ENCODE results near the gene CCZ1B.
"Not testable (repeated sequence)": the region's sequence is repeated elsewhere in the genome, so short reads cannot be mapped to it uniquely, and the experiment has no call there.

CCZ1B gene

GRCh38 chr7:6825236-6826125 is 594 bp downstream of the CCZ1B start:
- H3K4me3 ChIP-seq (ENCODE audit: low read depth in 1 of 2, low read length in 1 of 2), result peak overlapping the region; percentile 67 to 68
- not testable (repeated sequence) for H3K4me1 ChIP-seq (ENCODE audit: control insufficient read depth in 1 of 2, insufficient read depth in 1 of 2, low read depth in 1 of 2, low read length in 1 of 2); H3K9me3 ChIP-seq; H3K27ac ChIP-seq
- peaks cover 32% of the 10 kb centered on the region for H3K27me3 ChIP-seq
- H3K36me3 ChIP-seq, result peaks cover 32% of the 10 kb centered on the region

- not testable (repeated sequence) for H3K27ac ChIP-seq; H3K4me1 ChIP-seq (ENCODE audit: control insufficient read depth in 1 of 2, insufficient read depth in 1 of 2, low read depth in 1 of 2, low read length in 1 of 2); H3K9me3 ChIP-seq; H3K4me3 ChIP-seq (ENCODE audit: low read depth in 1 of 2, low read length in 1 of 2); H3K27me3 ChIP-seq
- H3K36me3 ChIP-seq, result peaks cover 66% of the 10 kb centered on the region
These were observed 4.5 kb downstream of the CCZ1B start for GRCh38 chr7:6821622-6822021.

GRCh38 chr7:6815470-6815869 is 10.6 kb downstream of the CCZ1B start:
- not testable (repeated sequence) for H3K27me3 ChIP-seq; H3K4me1 ChIP-seq (ENCODE audit: control insufficient read depth in 1 of 2, insufficient read depth in 1 of 2, low read depth in 1 of 2, low read length in 1 of 2); H3K4me3 ChIP-seq (ENCODE audit: low read depth in 1 of 2, low read length in 1 of 2); H3K27ac ChIP-seq; H3K9me3 ChIP-seq
- peaks cover 86% of the 10 kb centered on the region for H3K36me3 ChIP-seq

- not testable (repeated sequence) for H3K9me3 ChIP-seq, H3K27ac ChIP-seq
- H3K36me3 ChIP-seq, result peaks cover 78% of the 10 kb centered on the region
These were observed 13.1 kb downstream of the CCZ1B start for GRCh38 chr7:6813011-6813410.

GRCh38 chr7:6807959-6808358 is 18.1 kb downstream of the CCZ1B start:
- H3K27me3 ChIP-seq; H3K4me1 ChIP-seq (ENCODE audit: control insufficient read depth in 1 of 2, insufficient read depth in 1 of 2, low read depth in 1 of 2, low read length in 1 of 2); H3K27ac ChIP-seq: not testable (repeated sequence)

More at GRCh38 chr7:6813011-6813410, 13.1 kb downstream of the CCZ1B start:
- H3K4me3 ChIP-seq (ENCODE audit: low read depth in 1 of 2, low read length in 1 of 2); H3K4me1 ChIP-seq (ENCODE audit: control insufficient read depth in 1 of 2, insufficient read depth in 1 of 2, low read depth in 1 of 2, low read length in 1 of 2); H3K27me3 ChIP-seq: not testable (repeated sequence)

GRCh38 chr7:6807393-6807918 is 18.6 kb downstream of the CCZ1B start:
- peaks cover 36% of the 10 kb centered on the region for H3K36me3 ChIP-seq
- H3K4me1 ChIP-seq (ENCODE audit: control insufficient read depth in 1 of 2, insufficient read depth in 1 of 2, low read depth in 1 of 2, low read length in 1 of 2); H3K27ac ChIP-seq; H3K27me3 ChIP-seq; H3K4me3 ChIP-seq (ENCODE audit: low read depth in 1 of 2, low read length in 1 of 2); H3K9me3 ChIP-seq: not testable (repeated sequence)

More at GRCh38 chr7:6807959-6808358, 18.1 kb downstream of the CCZ1B start:
- H3K36me3 ChIP-seq, result peaks cover 39% of the 10 kb centered on the region
- H3K9me3 ChIP-seq; H3K4me3 ChIP-seq (ENCODE audit: low read depth in 1 of 2, low read length in 1 of 2): not testable (repeated sequence)

GRCh38 chr7:6800331-6800730 is 25.7 kb downstream of the CCZ1B start:
- H3K4me3 ChIP-seq (ENCODE audit: low read depth in 1 of 2, low read length in 1 of 2); H3K27me3 ChIP-seq; H3K27ac ChIP-seq; H3K4me1 ChIP-seq (ENCODE audit: control insufficient read depth in 1 of 2, insufficient read depth in 1 of 2, low read depth in 1 of 2, low read length in 1 of 2); H3K9me3 ChIP-seq: not testable (repeated sequence)
- H3K36me3 ChIP-seq, result peaks cover 24% of the 10 kb centered on the region

- not testable (repeated sequence) for H3K4me3 ChIP-seq (ENCODE audit: low read depth in 1 of 2, low read length in 1 of 2); H3K27ac ChIP-seq; H3K4me1 ChIP-seq (ENCODE audit: control insufficient read depth in 1 of 2, insufficient read depth in 1 of 2, low read depth in 1 of 2, low read length in 1 of 2); H3K27me3 ChIP-seq; H3K9me3 ChIP-seq
- peaks cover 24% of the 10 kb centered on the region for H3K36me3 ChIP-seq
These were observed 26.2 kb downstream of the CCZ1B start for GRCh38 chr7:6799887-6800286.

- H3K9me3 ChIP-seq; H3K27me3 ChIP-seq; H3K27ac ChIP-seq; H3K4me3 ChIP-seq (ENCODE audit: low read depth in 1 of 2, low read length in 1 of 2); H3K4me1 ChIP-seq (ENCODE audit: control insufficient read depth in 1 of 2, insufficient read depth in 1 of 2, low read depth in 1 of 2, low read length in 1 of 2): not testable (repeated sequence)
- H3K36me3 ChIP-seq, result peaks cover 24% of the 10 kb centered on the region
These were observed 28.0 kb downstream of the CCZ1B start for GRCh38 chr7:6798047-6798446.

- H3K27me3 ChIP-seq; H3K27ac ChIP-seq; H3K4me1 ChIP-seq (ENCODE audit: control insufficient read depth in 1 of 2, insufficient read depth in 1 of 2, low read depth in 1 of 2, low read length in 1 of 2); H3K4me3 ChIP-seq (ENCODE audit: low read depth in 1 of 2, low read length in 1 of 2); H3K9me3 ChIP-seq: not testable (repeated sequence)
- H3K36me3 ChIP-seq, result peaks cover 24% of the 10 kb centered on the region
These were observed 28.9 kb downstream of the CCZ1B start for GRCh38 chr7:6797218-6797617.

- not testable (repeated sequence) for H3K27ac ChIP-seq; H3K27me3 ChIP-seq; H3K9me3 ChIP-seq; H3K4me1 ChIP-seq (ENCODE audit: control insufficient read depth in 1 of 2, insufficient read depth in 1 of 2, low read depth in 1 of 2, low read length in 1 of 2); H3K4me3 ChIP-seq (ENCODE audit: low read depth in 1 of 2, low read length in 1 of 2)
- H3K36me3 ChIP-seq, result peaks cover 19% of the 10 kb centered on the region
These were observed 31.8 kb downstream of the CCZ1B start for GRCh38 chr7:6794276-6794675.

- H3K9me3 ChIP-seq; H3K4me3 ChIP-seq (ENCODE audit: low read depth in 1 of 2, low read length in 1 of 2); H3K4me1 ChIP-seq (ENCODE audit: control insufficient read depth in 1 of 2, insufficient read depth in 1 of 2, low read depth in 1 of 2, low read length in 1 of 2); H3K27ac ChIP-seq; H3K27me3 ChIP-seq: not testable (repeated sequence)
- peaks cover 16% of the 10 kb centered on the region for H3K36me3 ChIP-seq
These were observed 33.8 kb downstream of the CCZ1B start for GRCh38 chr7:6792113-6792872.

GRCh38 chr7:6789353-6789752 is 36.7 kb downstream of the CCZ1B start:
- H3K27me3 ChIP-seq; H3K36me3 ChIP-seq; H3K27ac ChIP-seq; H3K9me3 ChIP-seq; H3K4me1 ChIP-seq (ENCODE audit: control insufficient read depth in 1 of 2, insufficient read depth in 1 of 2, low read depth in 1 of 2, low read length in 1 of 2); H3K4me3 ChIP-seq (ENCODE audit: low read depth in 1 of 2, low read length in 1 of 2): not testable (repeated sequence)

Data from neutrophil (primary cell).